PC-3 (cell line): Measurements from ENCODE around the gene FBXO27. TPM values are rescaled to one million over a fixed set of nuclear protein-coding genes. Genes with fewer than 3 reads are reported as not detected.

Source experiments
- ATAC-seq: fragments of 200-7000 bp; cut with Tn5 transposase; 2 replicates; pipeline ENCODE4 v1.9.1; 2020; ENCODE audit warnings: mild to moderate bottlenecking, moderate library complexity
- BruUV-seq: library from RNA; stranded (reverse); fragments of 400-500 nt; replicated peaks from 2 replicates; lab custom pipeline; 2021; lab: Mats Ljungman, UMichigan
- CTCF ChIA-PET: fragments of 300-600 bp; sonication (Branson Sonifier 250); formaldehyde crosslinking; loops from one replicate; lab custom pipeline; 2022; ENCODE audit warnings: antibody characterized with exemption; lab: Charles Lee
- POLR2A ChIA-PET: fragments of 300-600 bp; sonication (Branson Sonifier 250); formaldehyde crosslinking; loops from one replicate; lab custom pipeline; 2022; ENCODE audit warnings: antibody characterized with exemption; ENCODE audit not compliant: unreplicated experiment; lab: Charles Lee
- DNase-seq: peaks from one replicate; pipeline ENCODE4 v3.0.0-alpha.2; 2015
- H2AFZ ChIP-seq: fragments of 300-600 bp; sonication (generic); 2 replicates; pipeline ENCODE4 v1.6.0; 2016; ENCODE audit warnings: antibody characterized with exemption, low read length
- H3F3A ChIP-seq: fragments of 300-600 bp; sonication (generic); one replicate; pipeline ENCODE4 v1.6.0; 2017; ENCODE audit warnings: antibody characterized with exemption, low read length, control low read depth, mild to moderate bottlenecking; ENCODE audit not compliant: unreplicated experiment
- H3K27ac ChIP-seq: fragments of 300-600 bp; sonication (generic); 2 replicates; pipeline ENCODE4 v1.5.1; 2016; ENCODE audit warnings: mild to moderate bottlenecking, low read length
- H3K27me3 ChIP-seq: fragments of 300-600 bp; sonication (generic); 2 replicates; pipeline ENCODE4 v1.6.1; 2016; ENCODE audit warnings: low read length, mixed read lengths
- H3K36me3 ChIP-seq: fragments of 300-600 bp; sonication (generic); 2 replicates; pipeline ENCODE4 v1.6.1; 2016; ENCODE audit warnings: low read depth, mixed run types, low read length, mixed read lengths
- H3K4me1 ChIP-seq: fragments of 300-600 bp; sonication (generic); 2 replicates; pipeline ENCODE4 v1.5.1; 2016; ENCODE audit warnings: low read length; ENCODE audit not compliant: insufficient read depth
- H3K4me2 ChIP-seq: fragments of 300-600 bp; sonication (generic); 2 replicates; pipeline ENCODE4 v1.6.0; 2016; ENCODE audit warnings: low read length
- H3K4me3 ChIP-seq: fragments of 300-600 bp; sonication (generic); 2 replicates; pipeline ENCODE4 v1.5.1; 2016; ENCODE audit warnings: mild to moderate bottlenecking, low read length, mixed read lengths
- H3K79me2 ChIP-seq: fragments of 300-600 bp; sonication (generic); 2 replicates; pipeline ENCODE4 v1.6.1; 2017; ENCODE audit warnings: low read length, mixed read lengths
- H3K9ac ChIP-seq: fragments of 300-600 bp; sonication (generic); 2 replicates; pipeline ENCODE4 v1.6.0; 2016; ENCODE audit warnings: mild to moderate bottlenecking, low read length
- H3K9me2 ChIP-seq: fragments of 300-600 bp; sonication (generic); replicated peaks from 2 replicates; pipeline ENCODE4 v1.6.1; 2016; ENCODE audit warnings: mixed run types, low read length, mixed read lengths
- H3K9me3 ChIP-seq: fragments of 300-600 bp; sonication (generic); 2 replicates; pipeline ENCODE4 v1.6.1; 2016; ENCODE audit warnings: low read length, mixed read lengths
- H4K20me1 ChIP-seq: fragments of 300-600 bp; sonication (generic); 2 replicates; pipeline ENCODE4 v1.6.1; 2016; ENCODE audit warnings: low read length, mixed read lengths
- EZH2 ChIP-seq: fragments of 300-600 bp; sonication (generic); IDR thresholded peaks from one replicate; pipeline ENCODE4 v1.6.1; 2017; ENCODE audit warnings: antibody characterized with exemption, mild to moderate bottlenecking, low read length; ENCODE audit not compliant: unreplicated experiment
- EZH2phosphoT487 ChIP-seq: fragments of 300-600 bp; sonication (generic); IDR thresholded peaks from 2 replicates; pipeline ENCODE4 v1.6.1; 2018; ENCODE audit warnings: mild to moderate bottlenecking, antibody characterized with exemption, low read length, borderline replicate concordance
- intact Hi-C: fragments of 100-400 bp; cut with micrococcal nuclease; formaldehyde crosslinking; loops from 2 replicates; pipeline ENCODE4 v1.9.0; 2023
- total RNA-seq: library from RNA; depleted of rRNA; stranded (reverse); fragments of >200 nt; gene quantifications from 2 replicates; pipeline ENCODE4 v1.2.3, GENCODE V29; 2014
- TF ChIP-seq, protein P1 (sequence below): fragments of 300-600 bp; sonication (generic); conservative IDR thresholded peaks from 2 replicates; pipeline ENCODE4 v1.5.1; 2017; ENCODE audit warnings: antibody characterized with exemption, low read depth, mild to moderate bottlenecking, low read length

The FBXO27 gene
- total RNA-seq, 1 experiment from 2014 or later: 7.1 TPM

DNA sequence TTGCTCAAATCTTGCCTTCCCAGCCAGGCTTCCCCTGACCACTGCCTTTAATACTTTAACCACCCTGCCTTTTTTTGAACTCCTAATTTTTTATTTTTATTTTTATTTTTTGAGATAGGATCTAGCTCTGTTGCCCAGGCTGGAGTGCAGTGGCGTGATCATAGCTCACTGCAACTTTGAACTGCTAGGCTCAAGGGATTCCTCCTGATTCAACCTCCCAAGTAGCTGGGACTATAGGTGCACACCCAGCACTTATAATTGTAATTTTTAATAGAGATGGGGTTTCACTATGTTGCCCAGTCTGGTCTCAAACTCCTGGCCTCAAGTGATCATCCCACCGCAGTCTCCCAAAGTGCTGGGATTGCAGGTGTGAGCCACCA, 21.7 kb upstream of the FBXO27 start:
- DNase-seq (no peak), ATAC-seq (no peak)
- Histone ChIP-seq H3K9me2 (no peaks in the 10 kb centered on the region), H3K4me2 (no peak overlapping the region), H3K36me3 (no peaks in the 10 kb centered on the region), H4K20me1 (no peaks in the 10 kb centered on the region), H3K4me1 (no peaks in the 10 kb centered on the region), H2AFZ (no peak overlapping the region), H3K27me3 (no peaks in the 10 kb centered on the region), H3K9ac (no peak overlapping the region), H3K79me2 (no peaks in the 10 kb centered on the region), H3F3A (no peaks in the 10 kb centered on the region), H3K9me3 (no peaks in the 10 kb centered on the region), H3K4me3 (no peak overlapping the region), H3K27ac (no peak overlapping the region)
- ChIA-PET POLR2A (no interaction called here), CTCF (no interaction called here)
- TF ChIP-seq EZH2phosphoT487: no peak
- TF ChIP-seq, protein P1, sequence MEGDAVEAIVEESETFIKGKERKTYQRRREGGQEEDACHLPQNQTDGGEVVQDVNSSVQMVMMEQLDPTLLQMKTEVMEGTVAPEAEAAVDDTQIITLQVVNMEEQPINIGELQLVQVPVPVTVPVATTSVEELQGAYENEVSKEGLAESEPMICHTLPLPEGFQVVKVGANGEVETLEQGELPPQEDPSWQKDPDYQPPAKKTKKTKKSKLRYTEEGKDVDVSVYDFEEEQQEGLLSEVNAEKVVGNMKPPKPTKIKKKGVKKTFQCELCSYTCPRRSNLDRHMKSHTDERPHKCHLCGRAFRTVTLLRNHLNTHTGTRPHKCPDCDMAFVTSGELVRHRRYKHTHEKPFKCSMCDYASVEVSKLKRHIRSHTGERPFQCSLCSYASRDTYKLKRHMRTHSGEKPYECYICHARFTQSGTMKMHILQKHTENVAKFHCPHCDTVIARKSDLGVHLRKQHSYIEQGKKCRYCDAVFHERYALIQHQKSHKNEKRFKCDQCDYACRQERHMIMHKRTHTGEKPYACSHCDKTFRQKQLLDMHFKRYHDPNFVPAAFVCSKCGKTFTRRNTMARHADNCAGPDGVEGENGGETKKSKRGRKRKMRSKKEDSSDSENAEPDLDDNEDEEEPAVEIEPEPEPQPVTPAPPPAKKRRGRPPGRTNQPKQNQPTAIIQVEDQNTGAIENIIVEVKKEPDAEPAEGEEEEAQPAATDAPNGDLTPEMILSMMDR: no peak
- TF ChIP-seq EZH2: no peak
- intact Hi-C loops: loop anchor here (10.0 kb wide), 1 partner anchor 61 kb away; no protein-coding TSS in a partner anchor
- no TSS peak for BruUV-seq

DNA sequence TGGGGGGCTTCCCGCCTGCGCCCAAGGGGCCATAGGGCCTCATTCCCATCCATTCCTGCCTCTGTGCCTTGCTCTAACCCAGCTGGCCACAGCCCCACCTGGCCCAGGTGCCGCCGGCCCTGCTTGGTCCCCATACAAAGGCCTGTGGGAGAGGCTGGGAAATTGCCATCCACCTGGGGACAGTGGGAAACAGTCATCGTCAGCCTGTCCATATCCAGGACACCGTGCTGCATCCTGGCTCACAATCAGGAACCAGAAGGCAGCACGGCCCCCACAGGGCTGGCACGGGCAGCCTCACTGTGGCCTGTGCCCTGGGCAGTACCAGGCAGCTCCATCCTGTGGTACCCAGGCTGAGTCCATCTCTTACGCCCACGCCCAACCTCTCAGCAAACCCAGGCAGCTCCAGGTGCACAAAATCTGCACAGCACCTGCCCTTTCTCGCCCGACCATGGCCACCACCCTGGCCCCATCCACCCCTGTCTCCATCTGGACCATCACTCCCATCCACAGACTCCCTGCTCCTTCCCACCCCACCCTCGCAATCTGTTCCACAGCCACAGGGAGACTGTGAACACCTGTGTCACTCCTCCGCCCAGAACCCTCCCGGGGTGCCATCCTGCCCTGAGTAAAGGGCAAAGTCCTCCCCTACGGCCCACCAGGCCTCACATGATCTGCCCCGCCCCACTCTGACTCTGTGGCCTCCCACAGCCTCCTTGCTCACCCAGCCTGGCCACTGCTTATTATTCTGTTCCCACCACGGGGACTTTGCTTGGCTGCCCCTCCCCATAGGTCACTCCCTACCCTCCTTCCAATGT, 21.1 kb upstream of the FBXO27 start:
- TF ChIP-seq EZH2: no peak
- TF ChIP-seq EZH2phosphoT487: no peak
- TF ChIP-seq, protein P1: no peak
- no peak overlapping the region for H2AFZ ChIP-seq
- no peak overlapping the region for H3K27ac ChIP-seq
- H3K4me2 ChIP-seq: no peak overlapping the region
- no peaks in the 10 kb centered on the region for H4K20me1 ChIP-seq
- ChIA-PET POLR2A (no interaction called here), CTCF (no interaction called here)
- ATAC-seq (no peak), DNase-seq (no peak)
- H3K4me3 ChIP-seq: no peak overlapping the region
- H3K79me2 ChIP-seq: no peaks in the 10 kb centered on the region
- no TSS peak for BruUV-seq
- H3K9me3 ChIP-seq: no peaks in the 10 kb centered on the region
- no peaks in the 10 kb centered on the region for H3K9me2 ChIP-seq
- no peaks in the 10 kb centered on the region for H3K27me3 ChIP-seq
- no peaks in the 10 kb centered on the region for H3K4me1 ChIP-seq
- no peak overlapping the region for H3K9ac ChIP-seq
- no peaks in the 10 kb centered on the region for H3F3A ChIP-seq
- intact Hi-C loops: loop anchor here (10.0 kb wide), 1 partner anchor 61 kb away; no protein-coding TSS in a partner anchor
- no peaks in the 10 kb centered on the region for H3K36me3 ChIP-seq

DNA sequence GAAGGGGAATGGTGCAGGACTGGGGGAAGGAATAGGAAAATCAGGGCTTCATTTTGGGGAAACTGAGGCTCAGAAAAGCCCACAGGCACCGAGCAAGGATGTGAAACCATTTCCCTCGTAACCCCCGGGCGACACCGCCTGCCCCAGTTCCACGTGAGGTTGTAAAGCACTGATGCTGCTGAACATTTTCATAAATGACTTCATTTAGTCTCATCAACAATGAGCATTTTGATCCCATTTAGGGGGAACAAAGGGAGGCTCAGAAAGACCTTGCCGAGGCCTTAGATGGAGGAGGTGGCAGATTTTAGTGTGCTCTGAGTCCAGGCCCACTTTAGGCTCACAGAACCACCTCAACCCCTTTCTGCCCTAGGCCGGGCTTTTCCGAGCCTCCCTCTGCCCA, 20.5 kb upstream of the FBXO27 start:
- no TSS peak for BruUV-seq
- no peaks in the 10 kb centered on the region for H3K9me3 ChIP-seq
- ChIA-PET POLR2A (no interaction called here), CTCF (interaction anchor here (0.6 kb wide), 1 partner anchor 192 kb away, joined by 6 read pairs; no protein-coding TSS in a partner anchor)
- no peaks in the 10 kb centered on the region for H3K36me3 ChIP-seq
- no peak overlapping the region for H3K4me2 ChIP-seq
- H3K9ac ChIP-seq: no peak overlapping the region
- no peak for ATAC-seq
- intact Hi-C loops: loop anchor here (10.0 kb wide), 1 partner anchor 62 kb away; no protein-coding TSS in a partner anchor
- no peaks in the 10 kb centered on the region for H3K27me3 ChIP-seq
- no peaks in the 10 kb centered on the region for H4K20me1 ChIP-seq
- H3K4me3 ChIP-seq: no peak overlapping the region
- H3F3A ChIP-seq: no peaks in the 10 kb centered on the region
- DNase-seq: no peak
- no peak overlapping the region for H2AFZ ChIP-seq
- H3K27ac ChIP-seq: no peak overlapping the region
- no peaks in the 10 kb centered on the region for H3K79me2 ChIP-seq
- H3K9me2 ChIP-seq: no peaks in the 10 kb centered on the region
- no peak for TF ChIP-seq EZH2
- TF ChIP-seq, protein P1: no peak
- no peak for TF ChIP-seq EZH2phosphoT487
- no peaks in the 10 kb centered on the region for H3K4me1 ChIP-seq
